ENCODE results near the gene TNNT2.

DNA sequence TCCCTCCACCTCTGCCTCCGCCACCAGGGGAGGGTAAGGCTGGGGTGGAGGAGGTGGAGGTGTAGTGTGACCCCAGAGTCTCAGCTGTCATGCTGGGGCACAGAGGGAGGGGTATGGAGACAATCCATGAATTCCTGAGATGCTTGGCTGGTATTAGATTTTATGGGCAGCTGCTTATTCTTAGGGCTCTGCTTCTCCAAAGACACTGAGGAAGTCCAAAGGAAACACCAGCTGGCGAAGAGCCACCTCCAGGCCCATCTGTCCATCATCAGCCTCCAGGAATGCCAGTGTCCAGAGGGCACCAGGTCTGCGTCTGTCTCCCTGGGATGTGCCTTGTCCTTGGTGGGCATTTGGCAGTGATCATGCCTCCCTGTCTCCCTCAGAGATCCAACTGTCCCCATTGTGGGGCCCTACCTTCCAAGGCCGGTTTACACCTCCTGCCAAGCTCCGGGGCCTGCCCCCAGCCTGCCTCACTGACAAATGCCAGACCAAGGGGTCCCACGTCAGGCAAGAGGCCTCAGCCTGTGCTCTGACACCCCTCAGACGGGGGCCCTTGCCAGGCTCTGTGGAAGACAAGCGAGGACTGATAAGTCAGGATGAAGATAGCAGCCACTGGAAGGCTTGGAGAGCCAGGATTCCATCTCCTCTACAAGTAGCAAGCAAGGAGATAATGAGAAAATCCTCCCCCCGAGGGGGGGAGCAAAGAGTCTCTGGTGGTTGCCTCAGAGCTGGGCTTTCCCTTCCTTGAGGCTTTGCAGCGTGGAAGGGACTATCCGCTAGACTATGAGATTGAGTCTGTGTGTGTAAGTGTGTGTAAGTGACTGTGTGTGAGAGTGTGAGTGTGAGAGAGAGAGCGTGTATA is 42.5 kb upstream of the TNNT2 start:
- TF ChIP-seq, protein P1, sequence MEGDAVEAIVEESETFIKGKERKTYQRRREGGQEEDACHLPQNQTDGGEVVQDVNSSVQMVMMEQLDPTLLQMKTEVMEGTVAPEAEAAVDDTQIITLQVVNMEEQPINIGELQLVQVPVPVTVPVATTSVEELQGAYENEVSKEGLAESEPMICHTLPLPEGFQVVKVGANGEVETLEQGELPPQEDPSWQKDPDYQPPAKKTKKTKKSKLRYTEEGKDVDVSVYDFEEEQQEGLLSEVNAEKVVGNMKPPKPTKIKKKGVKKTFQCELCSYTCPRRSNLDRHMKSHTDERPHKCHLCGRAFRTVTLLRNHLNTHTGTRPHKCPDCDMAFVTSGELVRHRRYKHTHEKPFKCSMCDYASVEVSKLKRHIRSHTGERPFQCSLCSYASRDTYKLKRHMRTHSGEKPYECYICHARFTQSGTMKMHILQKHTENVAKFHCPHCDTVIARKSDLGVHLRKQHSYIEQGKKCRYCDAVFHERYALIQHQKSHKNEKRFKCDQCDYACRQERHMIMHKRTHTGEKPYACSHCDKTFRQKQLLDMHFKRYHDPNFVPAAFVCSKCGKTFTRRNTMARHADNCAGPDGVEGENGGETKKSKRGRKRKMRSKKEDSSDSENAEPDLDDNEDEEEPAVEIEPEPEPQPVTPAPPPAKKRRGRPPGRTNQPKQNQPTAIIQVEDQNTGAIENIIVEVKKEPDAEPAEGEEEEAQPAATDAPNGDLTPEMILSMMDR (IDR thresholded peaks at IDR 0.05): no peak
- no peak for TF ChIP-seq EZH2 (IDR thresholded peaks at IDR 0.05; ENCODE audit: borderline replicate concordance, insufficient read depth, low read depth, low read length, poor library complexity, severe bottlenecking)

Measured in B cell (primary cell).